Activated CD4-positive, alpha-beta T cell treated with anti-CD3 and anti-CD28 coated beads, Interleukin-2, amount 10 ng/mL, durations not matched to agents 24 days and 14 days (primary cell): ENCODE data around the gene CDK19. TPM values are rescaled to one million over a fixed set of nuclear protein-coding genes. Genes with fewer than 3 reads are reported as not detected.

ENCODE experiments used
- DNase-seq: peaks from one replicate; pipeline ENCODE4 v3.0.0; 2022
- H3K27ac Mint-ChIP-seq: one replicate; pipeline ENCODE4 v1.8.0; 2022; ENCODE audit warnings: mild to moderate bottlenecking, mixed read lengths
- H3K27me3 Mint-ChIP-seq: one replicate; pipeline ENCODE4 v1.8.0; 2022; ENCODE audit warnings: mixed read lengths
- H3K36me3 Mint-ChIP-seq: one replicate; pipeline ENCODE4 v1.8.0; 2022; ENCODE audit warnings: low read depth, mild to moderate bottlenecking, mixed read lengths
- H3K4me1 Mint-ChIP-seq: one replicate; pipeline ENCODE4 v1.8.0; 2021; ENCODE audit warnings: mixed read lengths
- H3K4me3 Mint-ChIP-seq: one replicate; pipeline ENCODE4 v1.8.0; 2022; ENCODE audit warnings: mild to moderate bottlenecking, moderate library complexity, mixed read lengths
- H3K9me3 Mint-ChIP-seq: one replicate; pipeline ENCODE4 v1.8.0; 2021; ENCODE audit warnings: mixed read lengths
- intact Hi-C: fragments of 100-400 bp; cut with micrococcal nuclease; formaldehyde crosslinking; loops from one replicate; pipeline ENCODE4 v1.15.1; 2023
- total RNA-seq: library from RNA; stranded (reverse); gene quantifications from 2 replicates; pipeline ENCODE4 v1.2.3, GENCODE V29; 2022

The CDK19 gene
- total RNA-seq, 1 donor from 2014 or later, result 13.0 TPM

DNA sequence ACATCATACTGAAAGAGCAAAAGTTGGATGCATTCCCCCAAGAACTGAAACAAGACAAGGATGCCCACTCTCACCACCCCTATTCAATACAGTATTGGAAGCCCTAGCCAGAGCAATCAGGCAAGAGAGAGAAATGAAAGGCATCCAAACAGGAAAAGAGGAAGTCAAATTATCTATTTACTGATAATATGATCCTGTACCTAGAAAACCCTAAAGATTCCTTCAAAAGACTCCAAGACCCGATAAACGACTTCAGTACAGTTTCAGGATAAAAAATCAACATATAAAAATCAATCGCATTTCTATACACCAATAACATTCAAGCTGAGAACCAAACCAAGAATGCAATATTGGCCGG is 14.5 kb downstream of the CDK19 start:
- H3K9me3 Mint-ChIP-seq, result peaks cover 15% of the 10 kb centered on the region
- H3K36me3 Mint-ChIP-seq, result peaks cover 16% of the 10 kb centered on the region
- no peak overlapping the region for H3K4me3 Mint-ChIP-seq
- H3K27ac Mint-ChIP-seq, result no peak overlapping the region
- peaks cover 5% of the 10 kb centered on the region for H3K4me1 Mint-ChIP-seq
- no peaks in the 10 kb centered on the region for H3K27me3 Mint-ChIP-seq
- no peak for DNase-seq
- intact Hi-C loops, result no loop called here

DNA sequence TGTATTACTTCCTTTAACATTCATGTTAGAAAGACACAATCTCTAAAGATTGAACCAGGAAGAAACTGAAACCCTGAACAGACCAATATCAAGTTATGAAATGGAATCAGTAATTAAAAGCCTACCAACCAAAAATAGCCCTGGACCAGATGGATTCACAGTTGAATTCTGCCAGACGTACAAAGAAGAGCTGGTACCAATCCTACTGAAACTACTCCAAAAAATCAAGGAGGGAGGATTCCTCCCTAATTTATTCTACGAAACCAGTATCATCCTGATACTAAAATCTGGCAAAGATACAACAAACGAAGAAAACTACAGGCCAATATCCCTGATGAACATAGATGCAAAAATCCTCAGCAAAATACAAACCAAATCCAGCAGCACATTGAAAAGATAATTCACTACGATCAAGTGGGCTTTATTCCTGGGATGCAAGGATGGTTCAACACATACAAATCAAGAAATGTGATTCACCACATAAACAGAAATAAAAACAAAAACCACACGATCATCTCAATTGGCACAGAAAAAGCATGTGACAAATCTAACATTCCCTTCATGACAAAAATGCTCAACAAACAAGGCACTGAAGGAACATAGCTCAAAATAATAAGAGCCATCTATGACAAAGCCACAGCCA is 15.0 kb downstream of the CDK19 start:
- Mint-ChIP-seq H3K36me3 (peaks cover 16% of the 10 kb centered on the region), H3K9me3 (peaks cover 15% of the 10 kb centered on the region), H3K4me3 (no peak overlapping the region), H3K4me1 (peaks cover 5% of the 10 kb centered on the region), H3K27ac (no peak overlapping the region), H3K27me3 (no peaks in the 10 kb centered on the region)
- intact Hi-C loops, result no loop called here
- DNase-seq, result no peak

DNA sequence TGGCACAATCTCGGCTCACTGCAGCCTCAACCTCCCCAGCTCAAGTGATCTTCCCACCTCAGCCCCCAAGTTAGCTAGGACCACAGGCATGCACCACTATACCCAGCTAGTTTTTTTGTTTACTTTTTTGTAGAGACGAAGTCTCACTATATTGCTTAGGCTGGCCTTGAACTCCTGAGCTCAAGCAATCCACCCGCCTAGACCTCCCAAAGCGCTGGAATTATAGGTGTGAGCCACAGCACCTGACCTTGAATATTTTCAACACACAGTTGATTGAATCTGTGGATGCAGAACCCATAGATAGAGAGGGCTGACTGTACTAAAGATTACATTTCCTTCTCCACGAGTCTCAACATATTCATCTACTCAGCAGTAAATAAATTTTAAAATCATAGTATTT is 15.6 kb downstream of the CDK19 start:
- Mint-ChIP-seq H3K4me1 (peaks cover 5% of the 10 kb centered on the region), H3K36me3 (peaks cover 13% of the 10 kb centered on the region), H3K27ac (no peak overlapping the region), H3K27me3 (no peaks in the 10 kb centered on the region), H3K4me3 (no peak overlapping the region), H3K9me3 (peaks cover 15% of the 10 kb centered on the region)
- no peak for DNase-seq
- intact Hi-C loops, result no loop called here

DNA sequence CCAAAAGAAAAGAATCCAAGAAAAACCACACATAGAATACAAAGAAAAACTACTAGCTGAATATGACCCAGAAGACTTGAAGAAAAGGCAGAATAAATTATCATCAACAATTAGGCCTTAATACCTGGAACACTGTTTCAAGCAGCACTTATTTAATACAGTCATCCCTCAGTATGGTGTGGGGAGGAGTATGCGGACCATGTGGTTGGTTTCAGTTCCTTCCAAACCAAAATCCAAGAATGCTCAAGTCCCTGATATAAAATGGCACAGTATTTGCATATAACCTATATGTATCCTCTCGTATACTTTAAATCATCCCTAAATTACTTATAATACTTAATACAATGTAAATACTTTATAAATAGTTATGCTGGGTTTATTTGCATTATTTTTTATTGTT is 16.1 kb downstream of the CDK19 start:
- Mint-ChIP-seq H3K4me3 (no peak overlapping the region), H3K4me1 (peaks cover 5% of the 10 kb centered on the region), H3K27ac (no peak overlapping the region), H3K36me3 (peaks cover 14% of the 10 kb centered on the region), H3K9me3 (peaks cover 15% of the 10 kb centered on the region), H3K27me3 (no peaks in the 10 kb centered on the region)
- DNase-seq, result no peak
- intact Hi-C loops, result no loop called here

DNA sequence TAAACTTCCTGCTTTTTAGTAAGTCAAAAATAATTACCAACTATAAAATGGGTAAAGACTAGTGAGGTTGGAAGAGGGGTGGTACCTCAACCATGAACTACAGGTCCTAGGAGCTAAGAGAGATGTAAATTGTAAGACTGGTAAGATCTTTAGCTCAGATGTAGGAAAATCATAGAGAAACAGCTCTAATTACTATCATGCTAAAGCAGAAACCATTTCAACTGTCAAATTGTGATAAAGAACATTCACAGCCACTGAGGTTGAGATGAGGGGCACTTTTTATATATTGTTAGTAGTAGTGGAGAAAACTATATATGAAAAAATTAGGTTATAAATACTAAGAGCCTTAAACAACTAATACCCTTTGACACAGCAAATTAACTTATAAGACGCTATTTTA is 20.0 kb downstream of the CDK19 start:
- H3K4me3 Mint-ChIP-seq, result no peak overlapping the region
- H3K4me1 Mint-ChIP-seq, result peaks cover 2% of the 10 kb centered on the region
- peaks cover 8% of the 10 kb centered on the region for H3K36me3 Mint-ChIP-seq
- H3K9me3 Mint-ChIP-seq, result peaks cover 3% of the 10 kb centered on the region
- no peak overlapping the region for H3K27ac Mint-ChIP-seq
- intact Hi-C loops, result no loop called here
- DNase-seq, result no peak
- no peaks in the 10 kb centered on the region for H3K27me3 Mint-ChIP-seq

DNA sequence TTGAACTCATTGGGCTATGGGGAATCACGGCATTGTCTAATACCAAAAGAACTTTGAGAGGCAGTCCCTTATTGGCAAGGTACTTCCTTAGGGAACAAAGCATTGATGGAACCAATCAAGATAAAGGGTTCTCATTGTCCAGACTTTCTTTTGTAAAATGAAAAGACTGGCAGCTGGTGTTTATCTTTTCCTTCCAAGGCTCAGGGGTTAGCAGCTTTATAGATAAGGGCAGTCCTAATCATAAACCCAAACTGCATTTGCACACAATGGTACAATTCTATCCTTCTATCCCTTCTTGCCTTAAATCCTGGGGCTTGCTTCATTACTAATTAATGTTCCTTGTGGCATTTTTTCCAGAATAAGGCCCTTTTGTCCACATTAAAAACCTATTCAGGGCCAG is 28.6 kb downstream of the CDK19 start:
- Mint-ChIP-seq H3K4me3 (no peak overlapping the region), H3K27ac (no peak overlapping the region), H3K4me1 (peaks cover 16% of the 10 kb centered on the region), H3K9me3 (peaks cover 7% of the 10 kb centered on the region), H3K27me3 (no peaks in the 10 kb centered on the region), H3K36me3 (peaks cover 22% of the 10 kb centered on the region)
- DNase-seq, result no peak
- intact Hi-C loops, result no loop called here

DNA sequence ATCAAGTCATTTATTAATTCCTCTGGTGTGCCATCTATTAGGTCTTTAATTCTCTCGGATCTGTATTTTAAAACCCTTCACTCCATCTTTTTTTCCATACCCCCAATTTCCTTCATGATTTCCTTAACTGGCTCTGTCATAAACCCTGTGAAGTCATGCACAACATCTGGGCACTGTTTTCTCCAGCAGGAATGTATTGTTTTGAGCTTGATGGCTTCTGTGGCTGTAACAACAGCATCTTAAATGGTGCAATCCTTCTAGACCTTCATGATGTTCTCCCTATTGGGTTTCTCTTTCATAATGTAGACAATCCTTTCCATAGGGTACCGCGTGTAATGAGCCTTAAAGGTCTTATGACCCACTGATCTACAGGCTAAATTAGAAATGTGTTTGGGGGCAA is 29.0 kb downstream of the CDK19 start:
- H3K4me1 Mint-ChIP-seq, result peaks cover 16% of the 10 kb centered on the region
- no peaks in the 10 kb centered on the region for H3K27me3 Mint-ChIP-seq
- no peak overlapping the region for H3K4me3 Mint-ChIP-seq

DNA sequence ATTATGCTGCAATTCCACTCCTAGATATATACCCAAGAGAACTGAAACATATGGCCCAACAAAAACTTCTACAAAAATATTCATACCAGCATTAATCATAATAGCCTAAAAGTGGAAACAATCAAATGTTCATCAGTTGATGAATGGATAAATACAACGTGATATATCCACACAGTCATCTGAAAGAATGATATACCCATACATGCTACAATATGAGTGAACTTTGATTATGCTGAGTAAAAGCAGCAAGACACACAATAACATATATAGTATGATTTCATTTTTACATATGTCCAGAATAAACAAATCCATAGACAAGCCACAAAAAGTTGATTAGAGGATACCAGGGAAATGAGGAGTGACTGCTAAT is 30.7 kb downstream of the CDK19 start:
- Mint-ChIP-seq H3K27ac (no peak overlapping the region), H3K9me3 (peaks cover 7% of the 10 kb centered on the region), H3K4me3 (no peak overlapping the region), H3K36me3 (peaks cover 25% of the 10 kb centered on the region), H3K4me1 (peaks cover 16% of the 10 kb centered on the region), H3K27me3 (no peaks in the 10 kb centered on the region)
- intact Hi-C loops, result loop anchor here (2.0 kb wide), 1 partner anchor 30 kb away; the partner anchor contains the start of gene CDK19
- no peak for DNase-seq

More for the DNA sequence above, 29.0 kb downstream of the CDK19 start:
- intact Hi-C loops, result no loop called here
- Mint-ChIP-seq H3K27ac (no peak overlapping the region), H3K36me3 (peaks cover 22% of the 10 kb centered on the region), H3K9me3 (peaks cover 7% of the 10 kb centered on the region)
- DNase-seq, result no peak

DNA sequence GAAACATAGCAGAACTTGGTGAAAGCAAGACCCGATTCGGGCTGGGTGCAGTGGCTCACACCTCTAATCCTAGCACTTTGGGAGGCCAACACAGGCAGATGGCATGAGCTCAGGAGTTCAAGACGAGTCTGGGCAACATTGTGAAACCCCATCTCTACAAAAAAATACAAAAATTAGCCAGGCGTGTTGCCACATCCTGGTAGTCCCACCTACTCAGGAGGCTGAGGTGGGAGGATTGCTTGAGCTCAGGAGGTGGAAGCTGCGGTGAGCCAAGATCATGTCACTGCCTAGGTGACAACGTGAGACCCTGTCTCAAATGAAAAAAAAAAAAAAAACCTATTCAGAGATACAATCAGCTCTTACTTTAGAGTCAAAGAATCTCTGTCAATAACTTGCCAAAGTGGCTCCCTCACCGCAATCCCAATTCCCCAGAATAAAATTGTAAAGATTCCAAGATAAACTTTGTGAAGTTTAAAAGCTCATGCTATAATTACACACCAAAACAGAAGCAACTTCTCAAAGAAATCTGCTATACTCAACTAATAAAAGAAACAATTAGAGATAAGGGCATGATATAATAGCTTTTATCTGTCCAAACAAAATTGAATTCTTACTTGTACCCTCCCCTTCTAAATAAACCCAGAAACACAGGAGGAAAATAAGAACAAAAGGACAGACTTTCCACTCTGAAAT is 33.6 kb downstream of the CDK19 start:
- no peak overlapping the region for H3K27ac Mint-ChIP-seq
- no peaks in the 10 kb centered on the region for H3K9me3 Mint-ChIP-seq
- peaks cover 24% of the 10 kb centered on the region for H3K36me3 Mint-ChIP-seq
- intact Hi-C loops, result no loop called here
- H3K27me3 Mint-ChIP-seq, result no peaks in the 10 kb centered on the region
- H3K4me1 Mint-ChIP-seq, result peaks cover 16% of the 10 kb centered on the region
- no peak overlapping the region for H3K4me3 Mint-ChIP-seq
- DNase-seq, result no peak

DNA sequence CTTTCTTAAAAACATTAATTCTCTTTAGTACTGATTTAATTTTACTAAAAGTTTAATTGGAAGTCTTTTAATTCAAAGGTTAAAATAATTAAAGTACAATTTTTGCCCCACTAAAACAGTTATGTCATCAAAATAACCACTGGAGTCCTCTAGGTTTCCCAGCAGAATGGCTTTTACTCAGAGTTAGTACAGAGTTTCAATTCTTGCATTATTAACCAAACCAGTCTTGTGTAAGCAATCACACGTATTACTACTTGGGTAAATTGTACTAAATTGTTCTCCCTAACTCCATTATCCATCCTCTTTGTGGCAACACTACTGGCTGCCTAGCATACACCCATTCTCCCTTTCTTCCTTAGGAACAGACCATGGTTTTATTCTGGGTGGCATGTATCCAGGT is 36.9 kb downstream of the CDK19 start:
- H3K27ac Mint-ChIP-seq, result no peak overlapping the region
- H3K36me3 Mint-ChIP-seq, result peaks cover 15% of the 10 kb centered on the region
- no peak for DNase-seq
- no peaks in the 10 kb centered on the region for H3K27me3 Mint-ChIP-seq
- H3K4me3 Mint-ChIP-seq, result no peak overlapping the region
- H3K4me1 Mint-ChIP-seq, result peaks cover 3% of the 10 kb centered on the region
- no peaks in the 10 kb centered on the region for H3K9me3 Mint-ChIP-seq
- intact Hi-C loops, result no loop called here

DNA sequence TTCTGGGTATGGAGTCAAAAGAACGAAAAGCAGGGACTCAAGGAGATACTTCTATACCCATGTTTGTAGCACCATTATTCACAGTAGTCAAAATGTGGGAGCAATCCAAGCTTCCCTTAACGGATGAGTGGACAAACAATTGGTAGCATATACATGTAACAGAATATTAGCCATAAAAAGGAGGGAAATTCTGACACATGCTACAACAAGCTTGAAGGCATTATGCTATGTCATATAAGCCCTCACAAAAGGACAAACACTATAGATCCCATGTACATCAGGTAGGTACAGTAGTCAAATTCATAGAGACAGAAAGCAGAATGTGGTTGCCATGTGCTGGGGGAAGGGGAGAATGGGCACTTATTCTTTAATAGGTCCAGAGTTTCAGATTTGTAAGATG is 37.6 kb downstream of the CDK19 start:
- Mint-ChIP-seq H3K4me1 (peaks cover 3% of the 10 kb centered on the region), H3K9me3 (no peaks in the 10 kb centered on the region), H3K27ac (no peak overlapping the region), H3K36me3 (peaks cover 14% of the 10 kb centered on the region), H3K27me3 (no peaks in the 10 kb centered on the region), H3K4me3 (no peak overlapping the region)
- intact Hi-C loops, result no loop called here
- no peak for DNase-seq

DNA sequence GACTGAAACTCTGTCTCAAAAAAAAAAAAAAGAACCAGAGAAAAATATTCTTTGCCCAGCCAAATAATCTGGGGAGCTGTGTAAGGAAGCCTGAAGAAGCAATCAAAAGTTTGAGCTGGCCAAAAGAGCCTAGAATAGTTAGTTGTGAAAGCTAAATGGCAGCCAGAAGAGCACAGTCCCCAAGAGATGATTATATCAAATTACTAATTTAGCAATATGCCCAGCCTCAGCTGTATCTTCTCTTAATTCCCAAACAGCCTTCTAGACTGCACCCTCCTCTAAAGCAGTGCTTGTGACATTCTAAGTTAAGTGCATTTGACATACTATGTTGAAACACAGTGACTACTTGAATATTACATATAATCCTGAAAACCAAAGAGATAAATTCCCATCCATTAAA is 38.9 kb downstream of the CDK19 start:
- H3K9me3 Mint-ChIP-seq, result no peaks in the 10 kb centered on the region
- H3K27ac Mint-ChIP-seq, result no peak overlapping the region
- peaks cover 22% of the 10 kb centered on the region for H3K36me3 Mint-ChIP-seq
- H3K27me3 Mint-ChIP-seq, result no peaks in the 10 kb centered on the region
- DNase-seq, result no peak
- no peaks in the 10 kb centered on the region for H3K4me1 Mint-ChIP-seq
- H3K4me3 Mint-ChIP-seq, result no peak overlapping the region
- intact Hi-C loops, result no loop called here

DNA sequence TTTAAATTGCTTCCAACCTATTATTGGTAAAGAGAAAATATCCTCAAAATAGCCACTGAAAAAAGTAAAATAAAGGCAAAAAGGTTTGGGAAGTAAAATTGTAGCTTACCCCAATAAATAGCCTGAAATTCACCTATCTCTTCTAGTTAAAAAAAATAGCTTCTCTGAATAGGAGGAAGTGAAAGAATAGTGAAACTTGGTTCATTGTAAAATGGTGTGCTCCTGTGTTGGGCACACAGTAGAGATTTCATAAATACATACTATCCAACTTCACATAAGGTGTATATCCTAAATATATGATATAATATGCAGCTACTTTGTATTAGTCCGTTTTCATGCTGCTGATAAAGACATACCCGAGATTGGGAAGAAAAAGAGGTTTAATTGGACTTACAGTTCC is 45.3 kb downstream of the CDK19 start:
- H3K4me1 Mint-ChIP-seq, result no peaks in the 10 kb centered on the region
- H3K27me3 Mint-ChIP-seq, result no peaks in the 10 kb centered on the region
- peaks cover 33% of the 10 kb centered on the region for H3K36me3 Mint-ChIP-seq
- peaks cover 4% of the 10 kb centered on the region for H3K9me3 Mint-ChIP-seq
- no peak overlapping the region for H3K4me3 Mint-ChIP-seq
- H3K27ac Mint-ChIP-seq, result peak overlapping the region; percentile 15
- intact Hi-C loops, result no loop called here
- DNase-seq, result no peak

DNA sequence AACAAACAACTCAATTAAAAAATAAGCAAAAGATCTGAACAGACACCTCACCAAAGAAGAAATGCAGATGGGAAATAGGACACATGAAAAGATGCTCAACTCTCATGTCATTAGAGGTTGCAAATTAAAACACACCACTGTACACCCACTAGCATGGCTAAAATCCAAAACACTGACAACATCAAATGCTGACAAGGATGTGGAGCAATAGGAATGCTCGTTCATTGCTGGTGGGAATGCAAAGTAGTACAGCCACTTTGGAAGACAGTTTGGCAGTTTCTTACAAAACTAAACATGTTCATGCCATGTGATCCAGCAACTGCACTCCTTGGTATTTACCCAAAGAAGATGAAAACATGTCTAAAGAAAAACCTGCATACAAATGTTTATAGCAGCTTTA is 47.2 kb downstream of the CDK19 start:
- Mint-ChIP-seq H3K4me3 (no peak overlapping the region), H3K27ac (no peak overlapping the region), H3K4me1 (no peaks in the 10 kb centered on the region), H3K36me3 (peaks cover 38% of the 10 kb centered on the region), H3K27me3 (no peaks in the 10 kb centered on the region), H3K9me3 (peaks cover 8% of the 10 kb centered on the region)
- no peak for DNase-seq
- intact Hi-C loops, result no loop called here

DNA sequence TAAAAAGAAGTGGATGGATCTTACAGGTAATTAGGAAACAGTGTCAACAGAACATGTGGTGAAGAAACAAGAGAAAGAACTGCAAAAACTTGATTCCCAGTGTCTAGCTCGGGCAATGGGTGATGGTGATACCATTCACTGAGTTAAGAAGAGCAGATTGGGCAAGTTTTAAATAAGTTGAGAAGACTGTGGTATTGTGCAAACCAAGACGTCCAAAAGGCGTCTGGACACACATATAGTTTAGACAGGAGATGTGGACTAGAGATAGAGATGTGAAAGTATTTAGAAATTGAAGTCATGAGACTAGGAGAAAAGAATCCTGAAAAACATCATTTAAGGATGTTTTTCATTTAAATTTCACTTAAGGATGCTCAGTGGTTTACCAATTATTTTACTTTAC is 53.9 kb downstream of the CDK19 start:
- Mint-ChIP-seq H3K36me3 (peaks cover 13% of the 10 kb centered on the region), H3K27ac (no peak overlapping the region), H3K4me1 (peaks cover 3% of the 10 kb centered on the region), H3K4me3 (no peak overlapping the region), H3K9me3 (peaks cover 8% of the 10 kb centered on the region), H3K27me3 (no peaks in the 10 kb centered on the region)
- DNase-seq, result no peak
- intact Hi-C loops, result no loop called here
